Measurements from ENCODE around the gene TPRX1. TPM values are rescaled to one million over a fixed set of nuclear protein-coding genes. Genes with fewer than 3 reads are reported as not detected.
"Not testable (repeated sequence)": the region's sequence is repeated elsewhere in the genome, so short reads cannot be mapped to it uniquely, and the experiment has no call there.

TPRX1 gene
- total and polyA plus RNA-seq, 8 donors: not detected

DNA sequence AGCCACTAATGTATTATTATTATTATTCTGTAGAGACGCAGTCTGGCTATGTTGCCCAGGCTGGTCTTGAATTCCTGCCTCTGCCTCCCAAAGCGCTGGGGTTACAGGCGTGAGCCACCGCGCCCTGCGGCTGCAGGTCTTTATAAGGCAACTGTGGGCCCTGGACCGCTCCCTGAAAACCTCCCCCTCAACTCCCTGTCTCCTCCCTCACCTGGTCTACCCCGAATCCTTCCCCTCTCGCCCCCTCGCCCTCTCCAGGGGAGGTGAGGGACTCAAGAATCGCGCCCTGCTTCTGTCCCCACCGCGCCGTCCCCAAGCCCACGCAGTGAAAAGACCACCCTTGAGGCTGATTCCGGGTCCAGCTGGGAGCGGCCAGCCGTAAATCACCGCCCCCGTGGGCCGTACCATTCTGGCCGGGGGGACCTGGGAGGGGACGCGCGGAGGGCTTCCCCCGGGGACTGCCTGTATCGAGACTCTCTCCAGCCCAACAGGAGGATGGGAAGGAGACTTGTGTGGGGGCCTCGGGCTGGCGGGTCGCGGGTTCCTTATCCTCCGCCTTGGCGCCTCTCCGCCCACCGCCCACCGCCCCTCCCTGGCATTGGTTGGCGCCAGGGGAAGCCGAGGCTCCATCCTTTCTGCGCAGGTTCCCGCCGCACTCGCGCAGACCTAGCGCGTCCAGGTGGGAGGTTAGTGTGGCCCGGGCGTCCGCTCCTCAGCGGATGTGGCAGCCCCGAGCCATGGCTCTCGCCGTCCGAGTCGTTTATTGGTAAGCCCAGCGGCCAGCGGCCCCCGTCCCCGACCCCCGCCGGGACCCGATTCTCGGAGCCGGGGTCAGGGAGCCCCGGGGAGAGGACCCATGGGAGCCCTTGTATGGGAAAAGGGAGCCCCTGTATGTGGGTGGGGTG, 26.1 kb downstream of the TPRX1 start, which contains the start of gene SELENOW:
Gene SELENOW (plus strand): TSS at position 655 of the 905 bp plus-strand sequence. CDS start 83 bp downstream, at position 738.
- Histone ChIP-seq H3K27me3 (no peaks in the 10 kb centered on the region), H3K27ac (peak within 1 kb of the TSS; percentile 97 to 99 (median 98)), H3K4me3 (peak within 1 kb of the TSS; percentile 74 to 89 (median 83)), H3K9me3 (no peaks in the 10 kb centered on the region), H3K36me3 (no peaks in the 10 kb centered on the region), H3K4me1 (peaks cover 0 to 23% (median 5%) of the 10 kb centered on the region in 3 donors)
- TF ChIP-seq, protein P1, sequence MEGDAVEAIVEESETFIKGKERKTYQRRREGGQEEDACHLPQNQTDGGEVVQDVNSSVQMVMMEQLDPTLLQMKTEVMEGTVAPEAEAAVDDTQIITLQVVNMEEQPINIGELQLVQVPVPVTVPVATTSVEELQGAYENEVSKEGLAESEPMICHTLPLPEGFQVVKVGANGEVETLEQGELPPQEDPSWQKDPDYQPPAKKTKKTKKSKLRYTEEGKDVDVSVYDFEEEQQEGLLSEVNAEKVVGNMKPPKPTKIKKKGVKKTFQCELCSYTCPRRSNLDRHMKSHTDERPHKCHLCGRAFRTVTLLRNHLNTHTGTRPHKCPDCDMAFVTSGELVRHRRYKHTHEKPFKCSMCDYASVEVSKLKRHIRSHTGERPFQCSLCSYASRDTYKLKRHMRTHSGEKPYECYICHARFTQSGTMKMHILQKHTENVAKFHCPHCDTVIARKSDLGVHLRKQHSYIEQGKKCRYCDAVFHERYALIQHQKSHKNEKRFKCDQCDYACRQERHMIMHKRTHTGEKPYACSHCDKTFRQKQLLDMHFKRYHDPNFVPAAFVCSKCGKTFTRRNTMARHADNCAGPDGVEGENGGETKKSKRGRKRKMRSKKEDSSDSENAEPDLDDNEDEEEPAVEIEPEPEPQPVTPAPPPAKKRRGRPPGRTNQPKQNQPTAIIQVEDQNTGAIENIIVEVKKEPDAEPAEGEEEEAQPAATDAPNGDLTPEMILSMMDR (IDR thresholded peaks at IDR 0.05): no peak
- intact Hi-C loops (cut with DNase I): no loop called here
- FAIRE-seq: no peak
- peak; percentile 74 to 92 (median 80) for DNase-seq
- peak; percentile 92 to 95 (median 93) for ATAC-seq
- WGBS, 2 donors: 1% methylated on average over 57 to 63 of the region's 65 CpGs

DNA sequence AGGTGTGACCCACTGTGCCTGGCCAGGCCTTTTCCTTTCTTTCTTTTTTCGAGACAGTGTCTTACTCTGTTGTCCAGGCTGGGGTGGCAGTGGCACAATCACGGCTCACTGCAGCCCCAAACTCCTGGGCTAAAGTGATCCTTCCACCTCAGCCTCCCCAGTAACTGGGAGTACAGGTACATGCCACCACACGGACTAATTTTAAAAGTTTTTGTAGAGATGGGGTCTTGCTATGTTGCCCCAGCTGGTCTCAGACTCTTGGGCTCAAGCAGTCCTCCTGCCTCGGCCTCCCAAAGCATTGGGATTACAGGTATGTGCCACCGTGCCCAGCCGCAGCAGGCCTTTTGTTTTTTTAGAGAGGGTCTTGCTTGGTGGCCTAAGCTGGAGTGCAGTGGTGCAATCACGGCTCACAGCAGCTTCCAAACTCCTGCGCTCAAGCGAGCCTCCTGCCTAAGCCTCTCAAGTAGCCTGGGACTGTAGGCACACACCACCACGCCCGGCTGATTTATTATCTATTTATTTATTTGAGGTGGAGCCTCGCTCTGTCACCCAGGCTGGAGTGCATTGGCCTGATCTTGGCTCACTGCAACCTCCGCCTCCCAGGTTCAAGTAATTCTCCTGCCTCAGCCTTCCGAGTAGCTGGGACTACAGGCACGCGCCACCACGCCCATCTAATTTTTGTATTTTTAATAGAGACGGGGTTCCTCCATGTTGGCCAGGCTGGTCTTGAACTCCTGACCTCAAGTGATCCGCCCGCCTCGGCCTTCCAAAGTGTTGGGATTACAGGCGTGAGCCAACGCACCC, 26.9 kb downstream of the TPRX1 start:
- H3K9me3 ChIP-seq; intact Hi-C loops (cut with DNase I): not testable (repeated sequence)

DNA sequence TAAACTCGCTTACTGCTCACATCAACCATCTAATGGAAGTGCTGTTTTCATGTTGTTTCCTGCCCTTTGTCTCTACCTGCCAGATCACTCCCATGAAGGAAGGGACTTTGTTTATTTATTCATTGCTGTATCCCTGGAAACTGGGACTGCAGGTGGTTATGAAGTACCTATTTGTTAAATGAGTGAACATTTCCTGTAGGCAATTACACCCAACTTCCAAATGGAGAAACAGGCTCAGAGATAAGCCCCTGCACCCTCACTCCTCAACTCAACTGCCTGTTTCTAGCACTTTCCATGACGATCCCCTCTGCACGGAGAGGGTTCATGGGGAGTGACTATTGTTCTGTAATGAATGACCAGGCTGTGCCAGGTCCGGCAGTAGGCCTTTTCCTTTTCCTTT, 27.8 kb downstream of the TPRX1 start:
- H3K27ac ChIP-seq: peak overlapping the region in 3 of 4 donors; percentile 46 to 98 (median 98)
- ATAC-seq: peak in 3 of 4 donors; percentile 1 to 37 (median 27)
- no peaks in the 10 kb centered on the region for H3K9me3 ChIP-seq
- FAIRE-seq: peak; percentile 61
- 52 to 58% methylated on average over 4 of the region's 4 CpGs for WGBS, 2 donors
- no peak overlapping the region for H3K4me3 ChIP-seq
- DNase-seq: no peak
- intact Hi-C loops (cut with DNase I): no loop called here
- H3K27me3 ChIP-seq: no peaks in the 10 kb centered on the region
- TF ChIP-seq, protein P1 (IDR thresholded peaks at IDR 0.05): no peak
- H3K36me3 ChIP-seq: no peaks in the 10 kb centered on the region
- H3K4me1 ChIP-seq: peaks cover 0 to 23% (median 0%) of the 10 kb centered on the region in 3 donors

More for the DNA sequence above, 26.9 kb downstream of the TPRX1 start:
- Histone ChIP-seq H3K27ac (peak overlapping the region; percentile 97 to 99 (median 98)), H3K4me1 (peaks cover 0 to 23% (median 5%) of the 10 kb centered on the region in 3 donors), H3K4me3 (peak overlapping the region; percentile 74 to 89 (median 83))
- not testable (repeated sequence) for DNase-seq, H3K27me3 ChIP-seq, ATAC-seq, FAIRE-seq, H3K36me3 ChIP-seq
- WGBS, 2 donors: 58 to 61% methylated on average over 23 of the region's 23 CpGs

DNA sequence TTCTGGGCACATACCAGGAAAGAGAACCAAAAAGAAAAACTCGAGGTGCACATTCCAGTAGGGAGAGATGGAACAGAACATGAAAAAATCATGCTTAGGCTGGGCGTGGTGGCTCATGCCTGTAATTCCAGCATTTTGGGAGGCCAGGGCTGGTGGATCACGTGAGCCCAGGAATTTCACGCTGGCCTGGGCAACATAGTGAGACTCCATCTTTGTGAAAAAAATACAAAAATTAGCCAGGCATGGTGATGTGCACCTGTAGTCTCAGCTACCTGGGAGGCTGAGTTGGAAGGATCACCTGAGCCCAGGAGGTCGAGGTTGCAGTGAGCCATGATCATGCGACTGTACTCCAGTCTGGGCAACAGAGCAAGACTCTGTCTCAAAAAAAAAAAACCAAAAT, 33.1 kb downstream of the TPRX1 start:
- H3K9me3 ChIP-seq; H3K36me3 ChIP-seq; H3K27me3 ChIP-seq; ATAC-seq; FAIRE-seq; intact Hi-C loops (cut with DNase I); H3K4me3 ChIP-seq; H3K4me1 ChIP-seq; DNase-seq; H3K27ac ChIP-seq: not testable (repeated sequence)
- 81 to 82% methylated on average over 6 of the region's 6 CpGs for WGBS, 2 donors

DNA sequence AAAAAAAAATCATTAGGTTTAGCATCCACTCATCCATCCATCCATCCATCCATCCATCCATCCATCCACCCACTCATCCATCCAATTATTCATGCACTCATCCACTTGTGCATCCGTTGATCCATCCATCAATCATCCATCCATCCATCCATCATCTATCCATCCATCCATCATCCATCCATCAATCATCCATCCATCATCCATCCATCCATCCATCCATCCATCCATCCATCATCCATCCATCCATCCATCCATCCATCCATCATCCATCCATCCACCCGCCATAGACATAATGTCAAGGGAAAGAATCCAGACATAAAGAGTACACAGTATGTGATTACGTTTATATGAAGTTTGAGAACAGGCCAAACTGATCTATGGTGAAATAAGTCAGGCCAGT, 34.8 kb downstream of the TPRX1 start:
- TF ChIP-seq, protein P1 (IDR thresholded peaks at IDR 0.05): no peak
- Histone ChIP-seq H3K4me3 (no peak overlapping the region), H3K4me1 (no peaks in the 10 kb centered on the region), H3K27me3 (no peaks in the 10 kb centered on the region), H3K27ac (no peak overlapping the region), H3K36me3 (no peaks in the 10 kb centered on the region), H3K9me3 (no peaks in the 10 kb centered on the region)
- FAIRE-seq (no peak), ATAC-seq (no peak), DNase-seq (no peak)
- intact Hi-C loops (cut with DNase I): no loop called here
- WGBS, 2 donors: 60 to 64% methylated on average over 3 of the region's 3 CpGs

Measured in pancreas (tissue), 10 donors.